Lower leg skin (tissue), 4 donors: ENCODE data around the gene PES1. TPM values are rescaled to one million over a fixed set of nuclear protein-coding genes. Genes with fewer than 3 reads are reported as not detected.
"Not testable (repeated sequence)": the region's sequence is repeated elsewhere in the genome, so short reads cannot be mapped to it uniquely, and the experiment has no call there.

Experiments used
- DNase-seq, 2 donors: peaks; one replicate each; pipeline ENCODE4 v3.0.0-alpha.2; 2019; ENCODE audit warnings: low spot score in 2 of 2
- H3K4me3 ChIP-seq: fragments of 200-600 bp; sonication (generic); 2 replicates; pipeline ENCODE4 v1.5.1; 2017; ENCODE audit warnings: mild to moderate bottlenecking, low read depth; ENCODE audit not compliant: poor library complexity, severe bottlenecking
- CTCF ChIP-seq, 3 donors: fragments of 450-650 bp; IDR thresholded peaks; one replicate each; pipeline ENCODE4 v1.5.1; 2016; ENCODE audit warnings: antibody characterized with exemption in 3 of 3, mild to moderate bottlenecking in 3 of 3, moderate library complexity in 2 of 3
- POLR2A ChIP-seq, 2 donors: fragments of 450-650 bp; IDR thresholded peaks; one replicate each; pipeline ENCODE4 v1.6.1; 2016 to 2017; ENCODE audit warnings: antibody characterized with exemption in 2 of 2, mild to moderate bottlenecking in 1 of 2, moderate library complexity in 1 of 2
- WGBS, 2 donors: methylation state at CpG; one replicate each; pipeline ENCODE4 v1.1.5; 2018; 5-methylcytosine and 5-hydroxymethylcytosine counted together
- intact Hi-C: fragments of 100-400 bp; cut with DNase I; formaldehyde crosslinking; loops from one replicate; pipeline ENCODE4 v1.15.0; 2023; ENCODE audit warnings: low total_unique reads
- total RNA-seq, 4 donors: library from RNA; depleted of rRNA; stranded (reverse); fragments of >200 nt; gene quantifications; one replicate each; pipeline ENCODE4 v1.1.0, GENCODE V29; 2016

PES1 gene
- total RNA-seq, 4 donors from 2014 or later = 43.1 to 55.6 (median 49.1) TPM

- intact Hi-C loops = no loop called here
- TF ChIP-seq POLR2A (IDR thresholded peaks at IDR 0.05) (no peak), CTCF (IDR thresholded peaks at IDR 0.05) (no peak)
- no peak for DNase-seq
- WGBS, 2 donors = 73 to 75% methylated on average over 7 of the region's 7 CpGs
- no peak overlapping the region for H3K4me3 ChIP-seq
Measured at GRCh38 chr22:30553971-30554370, 37.7 kb downstream of the PES1 start.

DNA sequence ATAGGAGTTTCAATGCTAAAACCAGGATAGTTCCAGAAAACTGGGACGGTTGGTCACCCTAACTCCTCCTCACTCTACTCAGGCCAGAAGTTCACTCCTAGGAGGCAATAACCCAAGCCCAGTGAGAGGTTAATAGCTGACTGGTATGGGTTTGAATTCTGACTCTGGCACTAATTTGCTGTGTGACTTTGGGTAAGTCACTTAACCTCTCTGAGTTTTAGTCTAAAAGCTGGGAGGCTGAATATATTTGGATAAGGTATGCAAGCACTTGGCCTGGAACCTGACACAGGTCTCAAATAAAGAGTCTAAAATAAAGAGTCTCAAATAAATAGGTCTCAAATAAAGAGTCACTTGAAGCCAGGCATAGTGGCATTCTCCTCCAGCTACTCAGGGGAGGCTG lies 39.0 kb downstream of the PES1 start:
- no peak overlapping the region for H3K4me3 ChIP-seq
- TF ChIP-seq POLR2A (IDR thresholded peaks at IDR 0.05) = no peak
- TF ChIP-seq CTCF (IDR thresholded peaks at IDR 0.05) = no peak
- WGBS, 2 donors = 0 to 57% methylated on average over 1 of the region's 1 CpG
- intact Hi-C loops = no loop called here
- no peak for DNase-seq

GRCh38 chr22:30551813-30552212 lies 39.9 kb downstream of the PES1 start:
- DNase-seq, intact Hi-C loops, H3K4me3 ChIP-seq: not testable (repeated sequence)
- 94 to 96% methylated on average over 3 of the region's 3 CpGs for whole genome bisulfite sequencing, 2 donors

DNA sequence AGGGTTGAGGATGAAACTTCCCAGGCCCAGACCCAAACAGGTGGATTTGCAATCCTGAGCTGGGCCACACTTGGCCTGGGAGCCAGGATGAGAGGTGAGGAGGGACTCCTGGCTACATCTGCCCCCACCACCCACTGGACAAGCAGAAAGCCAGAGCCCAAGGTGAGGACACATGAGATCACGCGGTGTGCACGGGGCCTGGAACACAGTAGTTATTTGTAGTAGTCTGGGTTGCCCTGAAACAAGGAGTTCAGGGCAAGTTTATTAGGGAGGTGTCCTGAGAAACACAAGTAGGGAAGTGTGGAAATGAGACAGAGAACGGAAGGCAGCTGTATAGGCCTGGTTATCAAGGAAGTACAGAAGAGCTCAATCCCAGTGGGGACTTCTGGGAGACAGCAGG lies 44.5 kb downstream of the PES1 start:
- intact Hi-C loops = no loop called here
- WGBS, 2 donors = 83 to 90% methylated on average over 4 of the region's 4 CpGs
- DNase-seq = no peak
- TF ChIP-seq POLR2A (IDR thresholded peaks at IDR 0.05) (no peak), CTCF (IDR thresholded peaks at IDR 0.05) (no peak)
- H3K4me3 ChIP-seq = no peak overlapping the region

DNA sequence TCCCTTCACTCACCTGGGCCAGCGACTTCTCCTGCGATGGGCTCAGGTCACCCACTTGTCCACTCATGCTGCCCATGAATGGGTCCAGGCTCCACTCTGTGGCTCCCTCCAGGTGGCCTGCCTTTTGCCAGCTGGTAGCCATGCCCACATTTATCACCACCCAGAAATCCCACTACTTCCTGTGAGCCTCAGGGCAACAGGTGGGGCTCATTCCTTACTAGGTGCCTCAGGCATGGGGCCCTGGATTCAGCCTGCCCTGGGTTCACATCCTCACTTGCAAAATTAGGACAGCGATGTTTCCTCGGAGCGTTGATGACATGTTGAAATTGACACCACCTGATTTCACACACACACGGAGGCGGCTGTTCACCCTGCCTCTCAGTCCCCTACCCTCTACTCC lies 45.1 kb downstream of the PES1 start, which contains the start of gene SEC14L6:
Gene SEC14L6, minus strand, starts transcription at position 126 of the 400 bp plus-strand sequence. Its CDS starts 59 bp downstream, at position 67.
- WGBS, 2 donors = 63 to 76% methylated on average over 7 of the region's 7 CpGs
- no peak for DNase-seq
- H3K4me3 ChIP-seq = no peak within 1 kb of the TSS
- intact Hi-C loops = no loop called here
- TF ChIP-seq POLR2A (IDR thresholded peaks at IDR 0.05) (no peak), CTCF (IDR thresholded peaks at IDR 0.05) (no peak)

- intact Hi-C loops = no loop called here
- WGBS, 2 donors = 60 to 74% methylated on average over 10 to 12 of the region's 12 CpGs
- DNase-seq = no peak
- TF ChIP-seq CTCF (IDR thresholded peaks at IDR 0.05) = no peak
- TF ChIP-seq POLR2A (IDR thresholded peaks at IDR 0.05) = no peak
- H3K4me3 ChIP-seq = no peak overlapping the region
Measured at GRCh38 chr22:30542811-30543188, 48.9 kb downstream of the PES1 start.
